ENCODE data around the gene PLEKHN1. TPM values are rescaled to one million over a fixed set of nuclear protein-coding genes. Genes with fewer than 3 reads are reported as not detected.
"Not testable (repeated sequence)": the region's sequence is repeated elsewhere in the genome, so short reads cannot be mapped to it uniquely, and the experiment has no call there.

The PLEKHN1 gene
- total RNA-seq, 2 donors from 2014 or later: 1.5 to 4.6 TPM

- Mint-ChIP-seq H3K4me3 (no peak overlapping the region), H3K36me3 (ENCODE audit: low read depth) (no peaks in the 10 kb centered on the region), H3K27me3 (ENCODE audit: insufficient read depth) (peaks cover 93% of the 10 kb centered on the region), H3K4me1 (peaks cover 3% of the 10 kb centered on the region), H3K27ac (no peak overlapping the region), H3K9me3 (peaks cover 24% of the 10 kb centered on the region)
- no peaks in the 10 kb centered on the region for H3K36me3 ChIP-seq (ENCODE audit: control insufficient read depth, insufficient read depth, low read length)
- no peak overlapping the region for H3K9ac ChIP-seq (ENCODE audit: extremely low read depth, low read length, poor library complexity, severe bottlenecking)
- no peak for DNase-seq
- no peak overlapping the region for H3K27ac ChIP-seq (ENCODE audit: low read depth, low read length)
- WGBS, 2 experiments (ENCODE audit: insufficient coverage in 1 of 2, insufficient read length in 1 of 2): 92 to 100% methylated on average over 1 to 7 of the region's 7 CpGs
- no peak overlapping the region for H3K4me3 ChIP-seq (ENCODE audit: low read length)
- peaks cover 56% of the 10 kb centered on the region for H3K27me3 ChIP-seq (ENCODE audit: control insufficient read depth, insufficient read depth, low read length, poor library complexity, severe bottlenecking)
- peaks cover 15% of the 10 kb centered on the region for H3K9me3 ChIP-seq (ENCODE audit: control insufficient read depth, low read length)
- H3K4me1 ChIP-seq (ENCODE audit: control insufficient read depth, insufficient read depth, low read length): no peaks in the 10 kb centered on the region
- TF ChIP-seq CTCF (conservative IDR thresholded peaks at IDR 0.05): no peak
Measured at GRCh38 chr1:992362-992761, 26.1 kb downstream of the PLEKHN1 start.

- DNase-seq: no peak
- 80 to 83% methylated on average over 1 to 15 of the region's 15 CpGs for WGBS, 2 experiments (ENCODE audit: insufficient coverage in 1 of 2, insufficient read length in 1 of 2)
Measured at GRCh38 chr1:993379-993995, 27.2 kb downstream of the PLEKHN1 start.

GRCh38 chr1:994546-994945, 28.3 kb downstream of the PLEKHN1 start:
- not testable (repeated sequence) for H3K4me3 ChIP-seq (ENCODE audit: low read length); DNase-seq; H3K27ac ChIP-seq (ENCODE audit: low read depth, low read length); H3K4me1 Mint-ChIP-seq; H3K36me3 ChIP-seq (ENCODE audit: control insufficient read depth, insufficient read depth, low read length); H3K36me3 Mint-ChIP-seq (ENCODE audit: low read depth); H3K9ac ChIP-seq (ENCODE audit: extremely low read depth, low read length, poor library complexity, severe bottlenecking); H3K4me1 ChIP-seq (ENCODE audit: control insufficient read depth, insufficient read depth, low read length); H3K27ac Mint-ChIP-seq; H3K4me3 Mint-ChIP-seq
- peaks cover 88% of the 10 kb centered on the region for H3K27me3 Mint-ChIP-seq (ENCODE audit: insufficient read depth)
- H3K9me3 Mint-ChIP-seq: peaks cover 19% of the 10 kb centered on the region
- peaks cover 15% of the 10 kb centered on the region for H3K9me3 ChIP-seq (ENCODE audit: control insufficient read depth, low read length)
- peaks cover 45% of the 10 kb centered on the region for H3K27me3 ChIP-seq (ENCODE audit: control insufficient read depth, insufficient read depth, low read length, poor library complexity, severe bottlenecking)
- WGBS, 2 experiments (ENCODE audit: insufficient coverage in 1 of 2, insufficient read length in 1 of 2): 75 to 93% methylated on average over 2 to 6 of the region's 6 CpGs

More at GRCh38 chr1:993379-993995, 27.2 kb downstream of the PLEKHN1 start:
- H3K9me3 Mint-ChIP-seq: peaks cover 24% of the 10 kb centered on the region
- H3K4me3 Mint-ChIP-seq: no peak overlapping the region
- H3K27me3 ChIP-seq (ENCODE audit: control insufficient read depth, insufficient read depth, low read length, poor library complexity, severe bottlenecking): peaks cover 55% of the 10 kb centered on the region
- peaks cover 3% of the 10 kb centered on the region for H3K4me1 Mint-ChIP-seq
- H3K27ac ChIP-seq (ENCODE audit: low read depth, low read length): no peak overlapping the region
- H3K4me1 ChIP-seq (ENCODE audit: control insufficient read depth, insufficient read depth, low read length): no peaks in the 10 kb centered on the region
- no peak overlapping the region for H3K4me3 ChIP-seq (ENCODE audit: low read length)
- peaks cover 15% of the 10 kb centered on the region for H3K9me3 ChIP-seq (ENCODE audit: control insufficient read depth, low read length)
- H3K27ac Mint-ChIP-seq: no peak overlapping the region
- no peaks in the 10 kb centered on the region for H3K36me3 ChIP-seq (ENCODE audit: control insufficient read depth, insufficient read depth, low read length)
- H3K9ac ChIP-seq (ENCODE audit: extremely low read depth, low read length, poor library complexity, severe bottlenecking): no peak overlapping the region
- no peak for TF ChIP-seq CTCF (conservative IDR thresholded peaks at IDR 0.05)
- H3K27me3 Mint-ChIP-seq (ENCODE audit: insufficient read depth): peaks cover 91% of the 10 kb centered on the region
- no peaks in the 10 kb centered on the region for H3K36me3 Mint-ChIP-seq (ENCODE audit: low read depth)
